Mesenchymal stem cell (in vitro differentiated cells and primary cell): ENCODE results near the gene SPTBN1.

Source experiments
- DNase-seq: peaks from one replicate; pipeline ENCODE4 v3.0.0-alpha.2; 2013
- H2AFZ ChIP-seq: one replicate; pipeline ENCODE4 v1.6.1; 2013; ENCODE audit warnings: low read depth, mild to moderate bottlenecking, control low read depth, inconsistent platforms, low read length, moderate library complexity
- H2AK5ac ChIP-seq: 2 replicates; pipeline ENCODE4 v1.6.1; 2013; ENCODE audit warnings: low read length, moderate library complexity, mild to moderate bottlenecking, inconsistent platforms; ENCODE audit not compliant: severe bottlenecking
- H2BK120ac ChIP-seq: one replicate; pipeline ENCODE4 v1.6.1; 2013; ENCODE audit warnings: low read depth, mild to moderate bottlenecking, inconsistent platforms, low read length, moderate library complexity
- H2BK12ac ChIP-seq, 2 experiments: one replicate each; pipeline ENCODE4 v1.6.1; 2013; ENCODE audit warnings: inconsistent platforms in 2 of 2, low read length in 2 of 2, mild to moderate bottlenecking in 2 of 2, moderate library complexity in 2 of 2, control low read depth in 1 of 2
- H2BK15ac ChIP-seq: one replicate; pipeline ENCODE4 v1.6.1; 2013; ENCODE audit warnings: mild to moderate bottlenecking, low read depth, inconsistent platforms; ENCODE audit not compliant: poor library complexity, severe bottlenecking
- H2BK5ac ChIP-seq: 2 replicates; pipeline ENCODE4 v1.6.1; 2013; ENCODE audit warnings: low read depth, mild to moderate bottlenecking, low read length, control low read depth, inconsistent platforms; ENCODE audit not compliant: poor library complexity, severe bottlenecking
- H3K14ac ChIP-seq, 2 experiments: one replicate each; pipeline ENCODE4 v1.6.1; 2013; ENCODE audit warnings: inconsistent platforms in 2 of 2, low read length in 2 of 2, control low read depth in 1 of 2, mild to moderate bottlenecking in 1 of 2, moderate library complexity in 1 of 2
- H3K18ac ChIP-seq, 2 experiments: one replicate each; pipeline ENCODE4 v1.6.1; 2013; ENCODE audit warnings: inconsistent platforms in 2 of 2, low read length in 2 of 2, control low read depth in 1 of 2, low read depth in 1 of 2, mild to moderate bottlenecking in 1 of 2
- H3K23ac ChIP-seq, 2 experiments: one replicate each; pipeline ENCODE4 v1.6.1; 2013; ENCODE audit warnings: inconsistent platforms in 2 of 2, low read length in 2 of 2, mild to moderate bottlenecking in 2 of 2, moderate library complexity in 2 of 2, control low read depth in 1 of 2
- H3K27ac ChIP-seq: 2 replicates; pipeline ENCODE4 v1.5.1; 2013; ENCODE audit warnings: mild to moderate bottlenecking, moderate library complexity, low read length, control low read depth, inconsistent platforms; ENCODE audit not compliant: poor library complexity, severe bottlenecking
- H3K27me3 ChIP-seq, 2 experiments: 2 replicates each; pipeline versions ENCODE4 v1.6.1 to v1.7.0; 2013; ENCODE audit warnings: low read length in 2 of 2, mild to moderate bottlenecking in 2 of 2, moderate library complexity in 2 of 2, control low read depth in 1 of 2, inconsistent platforms in 1 of 2; ENCODE audit not compliant: control insufficient read depth in 1 of 2, insufficient read depth in 1 of 2
- H3K36me3 ChIP-seq, 2 experiments: 2 replicates each; pipeline versions ENCODE4 v1.6.1 to v1.7.0; 2013; ENCODE audit warnings: low read length in 2 of 2, control low read depth in 1 of 2, inconsistent platforms in 1 of 2, low read depth in 1 of 2, mild to moderate bottlenecking in 1 of 2; ENCODE audit not compliant: insufficient read depth in 2 of 2, control insufficient read depth in 1 of 2
- H3K4ac ChIP-seq, 2 experiments: one replicate each; pipeline ENCODE4 v1.6.1; 2013; ENCODE audit warnings: inconsistent platforms in 2 of 2, low read length in 2 of 2, mild to moderate bottlenecking in 2 of 2, moderate library complexity in 2 of 2, control low read depth in 1 of 2, low read depth in 1 of 2
- H3K4me1 ChIP-seq: 2 replicates; pipeline ENCODE4 v1.6.1; 2013; ENCODE audit warnings: low read depth, low read length, control low read depth; ENCODE audit not compliant: control insufficient read depth, insufficient read depth
- H3K4me2 ChIP-seq: 2 replicates; pipeline ENCODE4 v1.6.1; 2013; ENCODE audit warnings: low read length, mild to moderate bottlenecking, inconsistent platforms; ENCODE audit not compliant: poor library complexity, severe bottlenecking
- H3K4me3 ChIP-seq, 2 experiments: 2 replicates each; pipeline versions ENCODE4 v1.5.1 to v1.7.0; 2013; ENCODE audit warnings: low read length in 2 of 2, mild to moderate bottlenecking in 2 of 2, control low read depth in 1 of 2, low read depth in 1 of 2; ENCODE audit not compliant: insufficient read depth in 1 of 2
- H3K79me1 ChIP-seq: replicated peaks from 2 replicates; pipeline ENCODE4 v1.6.1; 2013; ENCODE audit warnings: mild to moderate bottlenecking, control low read depth, low read length, inconsistent platforms; ENCODE audit not compliant: poor library complexity, severe bottlenecking
- H3K9ac ChIP-seq: 2 replicates; pipeline ENCODE4 v1.7.0; 2013; ENCODE audit warnings: mild to moderate bottlenecking, low read length, moderate library complexity
- H3K9me3 ChIP-seq: 2 replicates; pipeline ENCODE4 v1.7.0; 2013; ENCODE audit warnings: mild to moderate bottlenecking, low read length; ENCODE audit not compliant: control insufficient read depth
- H4K8ac ChIP-seq: one replicate; pipeline ENCODE4 v1.6.1; 2013; ENCODE audit warnings: inconsistent platforms, mild to moderate bottlenecking, low read length, moderate library complexity
- H4K91ac ChIP-seq: one replicate; pipeline ENCODE4 v1.6.1; 2013; ENCODE audit warnings: mild to moderate bottlenecking, low read length, inconsistent platforms
- WGBS: methylation state at CpG from one replicate; pipeline ENCODE4 v1.1.7; 2013; ENCODE audit warnings: mixed read lengths; 5-methylcytosine and 5-hydroxymethylcytosine counted together

SPTBN1 gene

GRCh38 chr2:54464341-54464740 lies 8.2 kb downstream of the SPTBN1 start:
- no peak overlapping the region for H4K91ac ChIP-seq
- no peaks in the 10 kb centered on the region for H3K36me3 ChIP-seq
- no peak overlapping the region for H3K27ac ChIP-seq
- no peak for DNase-seq
- no peak overlapping the region for H2BK15ac ChIP-seq
- no peak overlapping the region for H3K9ac ChIP-seq
- 75% methylated on average over 2 of the region's 2 CpGs for WGBS
- no peak overlapping the region for H2AFZ ChIP-seq
- H3K9me3 ChIP-seq: no peaks in the 10 kb centered on the region
- H3K4me1 ChIP-seq: peaks cover 3% of the 10 kb centered on the region
- peak overlapping the region in 1 of 2 experiments; percentile 21 for H3K18ac ChIP-seq
- no peak overlapping the region for H4K8ac ChIP-seq
- no peak overlapping the region for H2BK120ac ChIP-seq
- no peak overlapping the region for H3K14ac ChIP-seq
- H2BK12ac ChIP-seq: no peak overlapping the region
- no peak overlapping the region for H2BK5ac ChIP-seq
- no peaks in the 10 kb centered on the region for H3K27me3 ChIP-seq
- no peaks in the 10 kb centered on the region for H3K79me1 ChIP-seq
- H3K4ac ChIP-seq: no peak overlapping the region
- H3K23ac ChIP-seq: no peak overlapping the region
- no peak overlapping the region for H3K4me3 ChIP-seq
- H2AK5ac ChIP-seq: no peak overlapping the region
- no peak overlapping the region for H3K4me2 ChIP-seq

GRCh38 chr2:54465143-54465542 lies 9.0 kb downstream of the SPTBN1 start:
- Histone ChIP-seq H3K9me3 (no peaks in the 10 kb centered on the region), H4K8ac (no peak overlapping the region), H3K27ac (peak overlapping the region; percentile 19), H2BK5ac (no peak overlapping the region), H4K91ac (no peak overlapping the region), H3K36me3 (no peaks in the 10 kb centered on the region), H2BK120ac (no peak overlapping the region), H3K14ac (no peak overlapping the region), H3K79me1 (no peaks in the 10 kb centered on the region), H3K27me3 (no peaks in the 10 kb centered on the region), H3K9ac (no peak overlapping the region), H3K4ac (no peak overlapping the region), H2BK15ac (no peak overlapping the region), H3K4me3 (no peak overlapping the region), H3K4me2 (no peak overlapping the region), H3K4me1 (peaks cover 7% of the 10 kb centered on the region), H2AK5ac (no peak overlapping the region), H3K18ac (no peak overlapping the region), H3K23ac (no peak overlapping the region), H2AFZ (no peak overlapping the region), H2BK12ac (no peak overlapping the region)
- DNase-seq: peak; percentile 74
- 18% methylated on average over 2 of the region's 2 CpGs for WGBS

DNA sequence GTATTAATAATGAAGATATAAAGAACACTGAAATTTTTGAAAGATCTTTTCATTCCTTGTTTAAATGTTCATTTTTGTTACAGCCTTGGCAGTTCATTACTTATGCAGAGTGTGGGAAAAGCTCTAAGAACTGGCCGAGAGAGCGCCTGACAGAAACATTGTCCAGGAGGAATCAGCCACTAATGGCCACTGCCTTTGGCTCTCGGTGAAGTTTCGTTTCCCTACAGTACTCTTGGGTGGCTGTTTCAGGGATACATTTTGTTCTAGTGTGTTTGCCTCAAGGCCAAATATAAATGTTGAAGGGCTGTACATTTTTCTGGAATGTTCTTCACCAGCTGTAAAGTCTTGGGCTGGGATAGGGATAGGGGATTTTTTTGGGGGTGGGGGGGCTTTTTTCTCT lies 10.7 kb downstream of the SPTBN1 start:
- Histone ChIP-seq H2BK12ac (no peak overlapping the region), H3K4ac (no peak overlapping the region), H2AK5ac (no peak overlapping the region), H3K18ac (no peak overlapping the region), H3K4me3 (peak overlapping the region in 1 of 2 experiments; percentile 58), H3K4me2 (no peak overlapping the region), H3K27me3 (no peaks in the 10 kb centered on the region), H2AFZ (no peak overlapping the region), H4K91ac (no peak overlapping the region), H3K23ac (no peak overlapping the region), H3K4me1 (peaks cover 9% of the 10 kb centered on the region), H3K9ac (peak overlapping the region; percentile 70), H4K8ac (no peak overlapping the region), H3K36me3 (no peaks in the 10 kb centered on the region), H3K27ac (no peak overlapping the region), H2BK5ac (no peak overlapping the region), H3K14ac (no peak overlapping the region), H2BK120ac (no peak overlapping the region), H3K9me3 (no peaks in the 10 kb centered on the region), H2BK15ac (no peak overlapping the region), H3K79me1 (no peaks in the 10 kb centered on the region)
- peak; percentile 74 for DNase-seq
- 44% methylated on average over 4 of the region's 4 CpGs for WGBS

GRCh38 chr2:54468673-54469072 lies 12.5 kb downstream of the SPTBN1 start:
- Histone ChIP-seq H2BK5ac (no peak overlapping the region), H2AFZ (no peak overlapping the region), H2BK12ac (no peak overlapping the region), H3K9me3 (no peaks in the 10 kb centered on the region), H3K9ac (peak overlapping the region; percentile 6), H4K91ac (no peak overlapping the region), H2BK15ac (no peak overlapping the region), H3K36me3 (no peaks in the 10 kb centered on the region), H3K18ac (no peak overlapping the region), H3K79me1 (no peaks in the 10 kb centered on the region), H2BK120ac (no peak overlapping the region), H3K4me2 (no peak overlapping the region), H3K14ac (no peak overlapping the region), H4K8ac (no peak overlapping the region), H3K4ac (no peak overlapping the region), H3K4me1 (peaks cover 10% of the 10 kb centered on the region), H3K27me3 (no peaks in the 10 kb centered on the region), H3K4me3 (peak overlapping the region in 1 of 2 experiments; percentile 38), H2AK5ac (no peak overlapping the region), H3K27ac (no peak overlapping the region), H3K23ac (no peak overlapping the region)
- DNase-seq: peak; percentile 58
- WGBS: 71% methylated on average over 2 of the region's 2 CpGs
